Measurements from ENCODE around the gene RFX4.

RFX4 gene

DNA sequence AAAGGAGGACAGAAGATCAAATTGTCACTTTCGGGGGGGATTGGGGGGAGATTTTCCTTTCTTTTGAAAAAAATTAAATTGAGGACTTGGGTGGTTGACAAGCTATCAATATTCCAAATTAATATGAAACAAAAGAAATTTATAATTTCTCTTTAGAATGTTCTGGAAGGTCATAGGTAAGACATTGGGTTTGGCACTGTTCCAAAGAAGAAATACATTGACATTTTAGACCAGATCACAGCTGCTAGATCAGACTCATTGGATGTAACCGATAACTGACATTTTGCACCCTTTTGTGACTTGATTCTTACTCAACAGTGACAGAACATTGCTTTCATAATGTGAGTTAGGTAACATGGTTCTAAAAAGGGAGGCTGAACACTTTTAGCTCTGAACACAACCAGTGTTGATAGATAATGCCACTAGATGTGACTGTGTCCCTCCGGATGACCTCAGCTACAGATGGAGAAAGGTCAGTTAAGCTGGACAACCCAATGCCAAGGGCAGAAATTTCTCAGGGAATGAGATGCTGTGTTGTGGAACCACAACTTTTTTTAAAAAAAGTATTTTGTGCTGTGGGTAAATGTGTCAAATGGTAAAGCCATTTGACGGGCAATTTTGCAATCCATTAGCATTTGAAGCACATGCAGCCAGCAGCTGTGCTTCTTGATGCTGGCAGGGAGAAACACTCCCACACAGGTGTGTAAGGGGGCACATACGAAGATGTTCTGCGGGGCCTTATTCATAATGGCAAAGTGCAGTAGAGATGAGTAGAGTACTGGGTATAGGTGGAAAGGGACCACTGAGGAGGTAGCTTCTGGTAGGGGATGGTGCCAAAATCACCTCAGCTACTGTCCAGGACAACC lies 62.9 kb downstream of the RFX4 start:
- in situ Hi-C loops (cut with HindIII; ENCODE audit: low sequenced_read_pairs) = no loop called here

DNA sequence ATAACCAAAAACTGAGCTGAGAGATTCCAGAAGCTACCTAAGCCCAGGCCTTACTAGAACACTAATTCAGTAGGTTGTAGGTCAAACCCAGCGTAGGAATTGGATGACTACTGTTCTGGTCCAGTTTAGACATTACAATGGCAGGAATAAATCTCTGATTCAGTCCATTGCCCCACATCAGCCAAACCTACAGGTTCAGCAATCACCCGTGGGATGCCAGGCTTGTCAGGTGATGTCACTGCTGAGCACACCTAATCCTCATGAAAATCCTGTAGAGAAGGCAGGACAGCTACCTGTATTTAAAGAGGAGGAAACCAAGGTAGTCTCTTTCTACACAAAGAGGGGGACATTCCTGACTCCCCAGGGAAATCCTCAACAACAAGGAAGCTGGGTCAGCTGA lies 63.7 kb downstream of the RFX4 start:
- in situ Hi-C loops (cut with HindIII; ENCODE audit: low sequenced_read_pairs) = no loop called here

- in situ Hi-C loops (cut with HindIII; ENCODE audit: low sequenced_read_pairs) = no loop called here
These were observed 65.2 kb downstream of the RFX4 start for GRCh38 chr12:106647793-106648514.

GRCh38 chr12:106648736-106649135 lies 65.9 kb downstream of the RFX4 start:
- in situ Hi-C loops (cut with HindIII; ENCODE audit: low sequenced_read_pairs) = no loop called here

- in situ Hi-C loops (cut with HindIII; ENCODE audit: low sequenced_read_pairs) = no loop called here
These were observed 68.7 kb downstream of the RFX4 start for GRCh38 chr12:106651552-106651951.

GRCh38 chr12:106652510-106653015 lies 69.8 kb downstream of the RFX4 start:
- in situ Hi-C loops (cut with HindIII; ENCODE audit: low sequenced_read_pairs) = no loop called here

- in situ Hi-C loops (cut with HindIII; ENCODE audit: low sequenced_read_pairs) = no loop called here
These were observed 72.8 kb downstream of the RFX4 start for GRCh38 chr12:106655577-106655976.

DNA sequence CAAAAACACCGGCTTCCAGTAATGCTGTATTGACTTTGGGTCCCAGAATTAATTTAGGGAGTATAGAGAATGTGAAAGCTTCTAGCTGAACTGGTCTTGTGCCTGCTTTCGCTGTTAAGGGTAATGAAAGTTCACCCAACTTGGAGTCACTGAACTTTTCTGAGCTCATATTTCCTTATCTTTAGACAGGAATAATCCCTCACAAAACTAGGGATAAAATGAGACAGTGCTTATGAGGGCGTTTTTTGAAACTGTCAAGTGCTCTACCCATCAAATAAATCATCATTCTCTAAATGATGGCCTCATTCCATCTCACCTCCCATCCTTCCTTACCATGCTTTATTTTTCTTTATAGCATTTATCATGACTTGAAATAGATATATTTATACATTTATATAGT lies 74.7 kb downstream of the RFX4 start:
- in situ Hi-C loops (cut with HindIII; ENCODE audit: low sequenced_read_pairs) = no loop called here

- in situ Hi-C loops (cut with HindIII; ENCODE audit: low sequenced_read_pairs) = no loop called here
These were observed 80.6 kb downstream of the RFX4 start for GRCh38 chr12:106663385-106663784.

GRCh38 chr12:106669216-106669615 lies 86.4 kb downstream of the RFX4 start:
- in situ Hi-C loops (cut with HindIII; ENCODE audit: low sequenced_read_pairs) = no loop called here

DNA sequence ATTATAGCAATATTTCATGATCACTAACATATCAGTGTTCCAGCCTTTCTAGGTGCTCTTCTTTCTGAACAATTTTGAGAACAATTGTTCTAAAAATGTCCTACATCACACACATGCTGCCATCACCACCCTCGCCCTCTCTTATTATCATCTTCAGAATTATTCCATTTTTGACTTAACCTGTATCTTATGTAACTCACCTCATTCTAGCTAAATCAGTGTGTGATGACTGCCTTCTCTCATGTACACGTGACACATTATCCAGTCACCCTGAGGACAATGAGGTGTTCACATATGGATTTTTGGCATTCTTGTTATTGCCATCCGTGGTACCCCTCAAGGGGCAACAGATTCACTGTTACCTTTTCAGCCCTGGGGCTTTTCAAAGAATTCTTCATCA lies 87.3 kb downstream of the RFX4 start:
- in situ Hi-C loops (cut with HindIII; ENCODE audit: low sequenced_read_pairs) = no loop called here

- in situ Hi-C loops (cut with HindIII; ENCODE audit: low sequenced_read_pairs) = no loop called here
These were observed 89.0 kb downstream of the RFX4 start for GRCh38 chr12:106671840-106672239.

DNA sequence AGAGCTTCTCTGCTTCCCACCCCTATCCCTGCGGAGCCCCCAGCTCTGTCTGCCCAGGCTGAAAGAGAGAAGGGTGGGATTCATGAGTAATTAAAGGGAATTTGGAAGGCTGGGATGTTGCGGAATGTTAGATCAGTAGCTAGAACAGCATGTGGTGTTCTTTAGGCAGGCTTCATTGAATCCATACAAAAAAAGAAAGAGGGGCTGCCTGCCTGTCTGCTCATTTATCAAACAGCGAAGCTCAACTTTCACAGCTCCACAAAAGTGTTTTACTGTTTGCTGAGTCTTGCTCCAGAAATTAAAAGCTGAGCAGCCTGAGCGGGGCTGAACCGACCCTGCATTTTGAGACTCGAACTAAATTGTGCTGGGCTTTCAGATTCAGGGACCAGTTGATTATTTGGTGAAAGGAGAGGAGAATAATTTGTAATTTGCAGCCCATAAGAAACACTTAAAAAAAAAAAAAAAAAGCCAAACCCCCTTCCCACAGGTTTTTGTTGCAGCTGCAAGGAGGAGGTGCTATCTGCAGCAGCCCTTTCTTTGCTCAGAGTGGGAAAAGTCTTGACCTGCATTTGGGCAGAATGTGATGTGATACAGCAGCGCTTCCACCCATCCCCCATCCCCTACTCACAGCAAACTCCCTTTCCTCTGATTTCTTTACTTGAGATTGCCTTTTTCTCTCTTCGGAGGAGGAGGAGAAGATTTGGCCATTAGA lies 89.7 kb downstream of the RFX4 start:
- in situ Hi-C loops (cut with HindIII; ENCODE audit: low sequenced_read_pairs) = no loop called here

DNA sequence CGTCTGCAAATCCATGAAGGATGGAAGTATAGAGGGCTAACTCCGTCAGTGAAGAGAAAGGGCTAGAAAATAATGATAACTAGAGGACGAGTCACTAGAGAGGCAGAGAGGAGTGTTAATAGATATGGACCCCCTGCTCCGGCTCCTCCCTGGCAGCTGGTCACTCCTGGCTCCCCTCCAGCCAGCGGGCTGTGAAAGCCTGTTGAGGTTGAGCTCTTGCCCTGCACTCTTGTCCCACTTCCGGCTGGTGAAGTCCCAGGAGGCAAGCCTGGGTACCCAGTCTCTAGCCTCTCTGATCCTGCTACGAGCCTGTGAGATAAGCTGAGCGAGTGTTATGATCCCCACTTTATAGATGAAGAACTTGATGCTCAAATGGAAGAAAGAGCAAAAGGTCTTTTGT lies 90.3 kb downstream of the RFX4 start:
- in situ Hi-C loops (cut with HindIII; ENCODE audit: low sequenced_read_pairs) = no loop called here

DNA sequence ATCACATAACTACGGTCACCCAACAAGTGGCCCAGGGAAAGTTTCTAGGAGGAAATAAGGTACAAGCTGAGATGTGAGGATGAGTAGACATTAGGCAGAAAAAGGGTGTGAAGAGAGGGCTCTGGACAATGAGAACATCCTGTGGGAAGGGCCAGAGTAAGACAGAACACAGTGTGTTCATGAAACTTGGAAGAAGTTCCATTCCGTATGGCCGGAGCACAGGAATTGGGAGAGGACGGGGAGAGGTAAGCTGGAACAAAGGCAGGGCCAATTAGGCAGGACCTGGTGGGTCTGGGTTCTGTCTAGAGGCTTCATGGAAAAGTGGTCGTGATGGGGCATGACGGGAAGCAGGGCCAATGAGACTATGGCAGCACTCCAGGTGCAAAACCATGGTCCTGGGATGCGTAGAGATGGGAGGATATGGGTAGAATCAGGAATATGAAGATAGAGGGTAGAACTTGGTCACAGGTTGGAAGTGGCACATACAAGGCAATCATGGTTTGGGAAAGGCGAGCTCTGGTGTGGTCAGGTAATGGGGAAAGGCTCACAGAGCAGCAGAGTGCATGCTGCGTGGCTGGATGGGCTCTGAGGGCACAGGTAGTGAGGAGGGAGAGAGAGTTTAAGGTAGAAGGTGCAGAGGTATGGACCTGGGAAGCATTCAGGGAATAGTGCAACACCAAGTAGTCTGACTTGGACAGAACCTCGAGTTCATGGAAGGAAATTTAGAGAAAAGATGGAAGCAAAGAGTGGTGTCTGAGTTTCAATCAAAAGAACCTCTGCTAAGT lies 93.0 kb downstream of the RFX4 start:
- in situ Hi-C loops (cut with HindIII; ENCODE audit: low sequenced_read_pairs) = no loop called here

DNA sequence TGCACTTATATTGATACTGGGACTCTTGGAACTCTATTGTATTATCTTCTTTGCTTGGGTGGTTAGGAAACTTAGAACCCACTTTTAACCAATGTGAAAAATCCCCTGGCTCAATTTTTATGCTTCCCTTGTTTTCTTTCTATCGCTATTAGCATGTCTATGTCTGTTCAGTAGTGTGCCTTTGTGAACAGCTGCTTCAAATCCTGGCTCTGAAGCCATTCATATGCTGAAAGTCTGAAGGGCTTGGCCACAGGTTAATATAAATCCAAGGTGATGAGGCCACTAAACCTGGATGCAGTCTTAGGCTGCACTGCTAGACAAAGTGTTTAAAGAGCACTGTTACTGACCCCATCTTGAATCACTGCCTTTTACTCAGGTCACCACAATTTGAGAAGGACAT lies 96.8 kb downstream of the RFX4 start:
- in situ Hi-C loops (cut with HindIII; ENCODE audit: low sequenced_read_pairs) = no loop called here

- in situ Hi-C loops (cut with HindIII; ENCODE audit: low sequenced_read_pairs) = no loop called here
These were observed 97.5 kb downstream of the RFX4 start for GRCh38 chr12:106680280-106680679.

- in situ Hi-C loops (cut with HindIII; ENCODE audit: low sequenced_read_pairs) = no loop called here
These were observed 98.4 kb downstream of the RFX4 start for GRCh38 chr12:106681210-106681609.

DNA sequence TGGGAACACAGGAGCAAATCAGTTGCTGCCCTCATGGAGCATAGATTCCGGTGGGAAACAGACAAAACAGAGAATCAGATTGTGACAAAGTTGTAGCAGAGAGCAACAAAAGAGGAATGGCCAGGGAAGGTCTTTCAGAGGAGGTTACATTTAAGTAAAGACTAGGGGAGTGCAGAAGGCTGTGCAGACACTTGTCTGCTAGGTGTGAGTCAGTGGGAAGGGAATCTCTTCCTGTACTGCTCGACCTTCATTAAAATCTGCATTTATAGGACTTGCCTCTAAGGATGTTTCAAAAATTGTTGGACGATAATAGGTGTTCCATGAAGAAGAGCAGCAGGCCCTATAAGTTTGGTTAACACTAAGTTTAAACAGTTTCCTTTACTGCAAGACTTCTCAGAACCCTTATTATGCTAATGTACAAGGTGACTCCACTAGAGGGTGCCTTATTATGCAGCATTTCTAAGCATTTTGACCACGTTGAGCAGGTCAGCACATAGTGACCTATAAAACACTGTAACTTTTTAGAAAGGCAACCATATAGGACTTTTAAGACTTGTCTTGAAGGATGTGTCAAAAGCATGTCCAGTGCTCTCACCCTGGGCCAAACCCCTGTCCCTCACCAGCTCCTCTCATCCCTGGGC lies 99.9 kb downstream of the RFX4 start:
- in situ Hi-C loops (cut with HindIII; ENCODE audit: low sequenced_read_pairs) = no loop called here

DNA sequence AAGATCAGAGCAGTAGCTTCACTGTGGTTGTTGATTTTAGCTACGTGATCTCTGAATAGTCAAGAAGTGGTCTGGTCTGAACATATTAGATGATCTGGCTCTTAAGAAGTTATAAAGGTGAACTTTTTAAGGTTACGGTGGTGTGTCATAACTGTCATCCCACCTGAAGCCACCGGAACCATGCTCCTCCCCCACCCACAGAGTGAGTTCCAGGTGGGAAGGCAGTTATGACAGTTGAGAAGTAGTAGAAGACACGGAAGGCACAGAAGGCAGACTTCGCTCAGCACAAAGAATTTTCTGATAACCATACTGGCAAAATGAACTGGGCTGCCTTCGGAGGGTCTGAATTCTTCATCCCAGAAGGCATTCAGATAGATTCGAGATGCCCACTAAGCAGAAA lies 101.7 kb downstream of the RFX4 start:
- in situ Hi-C loops (cut with HindIII; ENCODE audit: low sequenced_read_pairs) = no loop called here

Data from DLD1 (cell line).